Measurements from ENCODE around the gene PRMT7.

GRCh38 chr16:68395815-68396214, 85.0 kb downstream of the PRMT7 start:
- no peak for TF ChIP-seq CTCF (IDR thresholded peaks at IDR 0.05; ENCODE audit: insufficient read depth, low read length, poor library complexity, severe bottlenecking)
- TF ChIP-seq EZH2phosphoT487 (conservative IDR thresholded peaks at IDR 0.05; ENCODE audit: low read length): no peak
